Caki2 (cell line): ENCODE measurements around the gene C5orf63. TPM values are rescaled to one million over a fixed set of nuclear protein-coding genes. Genes with fewer than 3 reads are reported as not detected.
"Not testable (repeated sequence)": the region's sequence is repeated elsewhere in the genome, so short reads cannot be mapped to it uniquely, and the experiment has no call there.

Experiments
- DNase-seq: peaks from one replicate; pipeline ENCODE4 v3.0.0-alpha.2; 2015; ENCODE audit warnings: low read depth
- in situ Hi-C: cut with HindIII; loops from 2 replicates; pipeline ENCODE4 v1.10.0; 2016; ENCODE audit warnings: low sequenced_read_pairs, low pct_unique_long_range_greater_than_20kb, mixed read lengths
- total RNA-seq: library from RNA; depleted of rRNA; stranded (reverse); fragments of >200 nt; shearing (Covaris generic); gene quantifications from 2 replicates; pipeline ENCODE4 v1.2.3, GENCODE V29; 2014; ENCODE audit warnings: low replicate concordance

C5orf63 gene
- total RNA-seq, 1 experiment from 2014 or later: not detected

- in situ Hi-C loops: no loop called here
- no peak for DNase-seq
Measured at GRCh38 chr5:127079994-127080491, 6.7 kb upstream of the C5orf63 start.

DNA sequence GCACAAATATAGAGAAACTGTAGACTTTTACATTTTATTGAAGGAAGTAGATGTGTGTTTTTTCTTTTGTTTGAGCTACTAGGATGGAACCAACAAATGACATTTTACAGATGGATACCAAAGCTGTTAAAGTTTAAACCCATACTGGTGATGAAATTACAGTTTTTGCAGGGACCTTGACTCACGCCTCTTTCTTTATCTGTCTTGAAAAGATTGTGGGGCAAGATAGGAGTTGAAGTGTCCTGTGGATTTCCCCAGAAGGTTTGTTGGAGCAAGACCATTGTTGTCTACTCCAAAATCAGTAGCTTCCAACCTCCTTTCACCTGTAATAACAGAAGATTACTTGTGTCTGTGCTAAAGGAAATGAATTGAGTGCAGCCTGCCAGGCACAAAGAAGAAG, 4.1 kb upstream of the C5orf63 start:
- peak; percentile 93 for DNase-seq
- in situ Hi-C loops: no loop called here

DNA sequence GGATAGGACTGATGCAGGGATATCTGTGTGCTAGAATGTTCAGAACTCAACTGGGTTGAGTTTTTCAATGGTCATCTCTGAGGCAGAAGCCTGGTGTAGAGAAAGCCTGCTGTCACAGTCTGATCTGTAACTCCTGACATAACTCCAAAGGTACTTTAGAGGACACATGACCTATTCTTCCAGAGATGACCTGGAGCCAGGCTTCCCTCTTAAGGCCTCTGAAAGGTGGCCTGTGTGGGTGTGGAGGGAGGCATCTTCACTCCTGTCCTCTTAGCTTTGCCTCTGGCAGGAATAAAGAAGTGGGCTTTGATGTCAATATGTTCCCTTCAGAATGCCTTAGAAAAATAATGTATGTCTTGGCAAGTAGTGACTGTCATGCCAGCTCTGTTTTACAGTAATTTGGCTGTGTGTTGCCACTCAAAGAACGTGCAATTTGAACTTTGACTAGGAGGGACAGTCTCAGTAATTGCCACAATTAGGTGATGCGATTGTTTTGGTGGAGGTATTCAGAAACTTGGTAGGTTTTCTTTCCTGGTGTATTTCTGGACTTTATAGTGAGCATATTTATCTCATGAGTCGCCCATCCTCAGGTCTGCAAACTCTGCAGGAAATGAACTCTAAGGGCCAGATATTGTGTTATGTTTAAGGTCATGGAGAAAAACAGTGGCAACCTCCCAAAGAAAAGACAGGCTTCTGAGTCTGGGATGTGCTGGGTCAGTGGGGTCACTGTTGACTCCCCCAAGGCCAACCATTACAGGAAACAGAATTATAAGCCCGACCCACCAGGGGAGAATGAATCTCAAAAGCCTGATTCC, 3.2 kb upstream of the C5orf63 start:
- in situ Hi-C loops: no loop called here
- peak; percentile 91 for DNase-seq

DNA sequence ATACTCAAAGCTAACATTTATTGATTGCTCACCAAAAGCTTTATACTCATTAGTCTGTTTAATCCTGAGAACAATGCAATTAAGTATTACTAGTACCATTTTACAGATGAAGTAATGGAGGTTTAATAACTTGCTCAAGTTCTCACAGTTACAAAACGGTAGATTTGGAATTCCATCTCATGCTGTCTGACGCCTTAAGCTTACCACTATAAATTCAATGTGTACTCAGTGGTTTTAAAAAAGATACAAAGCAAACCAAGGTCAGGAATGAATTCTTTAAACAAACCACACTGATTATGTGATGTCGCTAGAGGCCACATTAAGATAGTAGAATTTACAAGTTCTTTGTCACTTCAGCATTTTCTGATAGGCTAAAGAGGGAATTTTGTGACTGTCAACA, 1.2 kb upstream of the C5orf63 start:
- DNase-seq: no peak
- in situ Hi-C loops: no loop called here

DNA sequence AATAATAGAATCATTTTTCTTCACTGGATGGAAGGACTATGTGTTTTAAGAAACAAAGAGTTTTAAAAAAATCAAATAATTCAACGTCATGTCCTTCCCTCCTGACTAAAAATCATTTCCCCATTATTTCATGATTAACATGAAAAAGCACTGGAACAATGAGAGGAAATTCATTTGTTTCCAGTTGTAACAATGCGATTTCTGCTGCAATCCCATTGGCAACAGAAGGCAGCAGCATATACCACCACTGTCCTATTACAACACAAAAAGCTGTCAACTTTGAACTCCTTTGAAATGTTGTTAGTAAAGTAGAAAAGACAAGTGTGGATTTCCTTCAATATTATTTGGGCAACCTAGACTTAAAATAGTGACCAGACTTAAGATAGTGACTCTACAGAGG, 3.1 kb downstream of the C5orf63 start:
- in situ Hi-C loops: no loop called here
- no peak for DNase-seq

DNA sequence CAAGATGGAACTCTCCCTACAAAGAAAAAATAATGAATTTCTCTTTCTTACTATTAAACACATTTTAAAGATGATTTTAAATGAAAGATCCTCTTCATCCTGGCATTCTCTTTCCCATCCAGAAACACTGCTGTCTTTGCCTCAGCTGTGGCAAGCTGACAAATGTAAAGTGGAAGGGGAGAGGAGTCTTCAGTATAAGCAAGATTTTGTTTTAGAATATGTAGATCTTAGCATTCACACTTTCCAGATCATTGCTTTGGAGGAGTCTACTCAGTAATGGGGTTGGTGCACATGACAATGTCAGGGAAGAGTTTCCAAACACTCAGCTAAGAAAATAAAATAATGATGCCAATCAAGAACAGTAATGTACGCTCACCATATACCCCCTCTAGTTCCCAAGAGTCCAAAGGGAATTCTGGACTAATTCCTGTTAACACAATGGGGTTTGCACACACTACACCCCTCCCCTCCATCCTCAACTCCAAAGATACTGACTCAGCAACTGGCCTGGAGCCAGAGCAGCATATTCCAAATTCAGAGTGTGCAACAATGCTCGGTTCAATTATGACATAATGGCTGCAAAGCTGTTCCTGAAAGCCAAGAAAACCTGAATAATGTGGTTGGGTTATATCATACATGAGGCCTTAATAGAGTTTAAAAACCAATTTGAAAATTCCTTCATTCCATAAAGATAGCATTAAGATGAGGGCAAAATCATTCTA, 4.6 kb downstream of the C5orf63 start:
- in situ Hi-C loops: no loop called here
- DNase-seq: peak; percentile 41

- in situ Hi-C loops: no loop called here
- DNase-seq: no peak
Measured at GRCh38 chr5:127066721-127067120, 6.6 kb downstream of the C5orf63 start.

DNA sequence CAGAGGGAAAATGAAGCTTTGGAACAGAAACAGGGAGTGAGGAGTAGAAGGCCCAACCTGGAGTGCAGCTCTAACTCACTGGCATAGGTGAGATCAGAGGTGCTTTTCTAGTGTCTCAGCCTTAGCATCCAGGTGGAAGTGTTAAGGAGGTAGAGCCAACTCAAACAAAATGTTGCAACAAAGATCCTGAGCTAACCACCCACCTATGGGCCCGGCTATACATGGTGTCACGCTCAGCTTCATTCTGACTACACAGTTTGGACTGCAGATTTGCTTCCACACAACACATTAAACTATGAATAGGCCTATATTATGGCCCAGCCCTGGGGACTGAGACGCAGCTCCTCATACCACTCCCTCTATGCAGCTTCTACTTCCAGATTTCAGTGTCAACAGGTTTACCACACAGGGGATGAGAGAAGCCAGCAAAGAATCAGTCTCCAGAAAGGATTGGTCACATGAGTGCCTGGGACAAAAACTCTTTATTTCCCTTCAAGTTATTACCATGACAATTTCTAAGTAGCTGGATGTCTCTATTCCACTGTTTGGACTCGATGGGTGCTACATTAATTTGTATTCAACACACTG, 9.0 kb downstream of the C5orf63 start:
- in situ Hi-C loops: no loop called here
- no peak for DNase-seq

DNA sequence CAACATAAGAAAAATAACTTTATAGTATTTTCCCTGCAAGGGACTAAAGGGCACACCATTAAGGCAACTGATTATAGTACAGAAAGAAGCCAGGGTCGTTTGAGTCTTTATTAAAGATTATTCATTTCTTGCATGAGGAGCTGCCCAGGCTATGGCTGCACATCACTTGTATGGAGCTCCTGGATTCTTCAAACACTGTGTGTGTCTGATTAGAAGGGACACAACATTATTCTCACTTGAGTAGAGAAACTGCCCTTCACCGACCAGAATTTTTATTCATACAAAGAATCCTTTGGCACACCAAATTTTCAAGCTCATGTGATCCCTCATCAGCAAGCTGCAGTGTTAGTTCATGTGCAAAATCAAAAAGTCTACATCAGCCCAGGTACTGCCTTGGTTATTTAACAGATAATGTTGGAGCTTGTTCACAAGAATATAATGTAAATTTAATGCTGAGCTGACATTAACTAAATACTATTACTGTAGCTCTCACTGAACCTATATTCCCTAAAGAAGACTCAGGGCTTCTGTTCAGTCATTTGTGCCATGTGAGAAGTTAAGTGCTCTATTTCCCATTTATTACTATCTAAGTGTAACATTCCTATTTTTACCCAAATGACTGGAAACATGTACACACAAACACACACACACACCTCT, 9.9 kb downstream of the C5orf63 start:
- no peak for DNase-seq
- in situ Hi-C loops: no loop called here

DNA sequence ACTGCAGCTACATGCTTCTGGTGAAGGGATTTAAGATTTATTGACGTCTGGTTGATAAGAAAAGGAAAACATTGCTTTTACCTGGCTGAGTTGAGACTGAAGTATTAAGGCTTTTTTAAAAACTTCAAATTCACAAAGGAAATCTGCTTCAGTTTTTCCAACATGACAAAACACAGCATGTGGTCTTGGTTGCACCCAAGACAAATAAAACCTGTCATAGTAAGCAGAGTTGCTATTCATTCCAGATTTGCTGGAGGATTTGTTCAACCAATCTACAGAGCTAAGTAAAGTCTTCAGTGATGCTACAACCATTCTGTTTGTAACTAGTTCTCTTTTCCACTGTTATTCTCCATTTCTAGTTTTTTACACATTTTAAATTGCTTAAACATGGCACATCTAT, 11.3 kb downstream of the C5orf63 start:
- DNase-seq: no peak
- in situ Hi-C loops: no loop called here

DNA sequence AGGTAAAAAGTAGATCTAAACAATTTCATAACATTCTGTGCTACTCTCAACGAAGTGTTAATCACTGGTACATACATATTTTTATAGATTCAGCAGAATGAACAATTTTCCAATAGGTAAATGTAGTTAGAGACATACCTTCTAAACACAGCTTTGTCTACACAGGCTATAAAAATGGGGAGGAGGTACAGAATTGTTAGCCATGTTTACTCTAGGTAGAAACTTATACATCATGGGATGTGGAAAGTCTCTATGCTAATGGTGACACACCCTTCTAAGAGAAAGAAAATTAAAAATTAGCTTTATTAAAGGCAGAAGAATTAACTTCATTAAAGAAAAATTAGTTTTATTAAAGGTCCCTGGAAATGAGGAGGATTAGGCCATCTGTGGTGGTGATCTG, 11.8 kb downstream of the C5orf63 start:
- in situ Hi-C loops: no loop called here
- no peak for DNase-seq

- DNase-seq: no peak
- in situ Hi-C loops: no loop called here
Measured at GRCh38 chr5:127060470-127060985, 12.8 kb downstream of the C5orf63 start.

DNA sequence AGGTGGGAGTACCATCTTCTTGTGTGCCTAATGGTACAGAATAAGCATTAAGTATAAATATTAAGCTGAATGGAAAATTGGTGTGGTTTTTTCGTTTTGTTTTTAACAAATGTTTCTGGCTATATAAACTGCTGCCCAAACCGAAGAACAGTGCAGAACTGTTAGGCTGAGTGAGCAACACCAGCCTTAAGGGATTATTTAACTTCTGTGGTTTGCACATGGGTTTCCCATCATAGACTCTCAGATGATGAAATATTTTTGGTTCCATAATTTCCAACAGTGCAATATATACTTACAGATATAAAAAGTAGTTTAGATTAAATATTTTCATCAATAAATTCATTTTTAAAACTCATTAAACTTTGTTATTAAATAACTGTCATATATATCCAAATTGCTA, 16.4 kb downstream of the C5orf63 start:
- in situ Hi-C loops: no loop called here
- DNase-seq: no peak

DNA sequence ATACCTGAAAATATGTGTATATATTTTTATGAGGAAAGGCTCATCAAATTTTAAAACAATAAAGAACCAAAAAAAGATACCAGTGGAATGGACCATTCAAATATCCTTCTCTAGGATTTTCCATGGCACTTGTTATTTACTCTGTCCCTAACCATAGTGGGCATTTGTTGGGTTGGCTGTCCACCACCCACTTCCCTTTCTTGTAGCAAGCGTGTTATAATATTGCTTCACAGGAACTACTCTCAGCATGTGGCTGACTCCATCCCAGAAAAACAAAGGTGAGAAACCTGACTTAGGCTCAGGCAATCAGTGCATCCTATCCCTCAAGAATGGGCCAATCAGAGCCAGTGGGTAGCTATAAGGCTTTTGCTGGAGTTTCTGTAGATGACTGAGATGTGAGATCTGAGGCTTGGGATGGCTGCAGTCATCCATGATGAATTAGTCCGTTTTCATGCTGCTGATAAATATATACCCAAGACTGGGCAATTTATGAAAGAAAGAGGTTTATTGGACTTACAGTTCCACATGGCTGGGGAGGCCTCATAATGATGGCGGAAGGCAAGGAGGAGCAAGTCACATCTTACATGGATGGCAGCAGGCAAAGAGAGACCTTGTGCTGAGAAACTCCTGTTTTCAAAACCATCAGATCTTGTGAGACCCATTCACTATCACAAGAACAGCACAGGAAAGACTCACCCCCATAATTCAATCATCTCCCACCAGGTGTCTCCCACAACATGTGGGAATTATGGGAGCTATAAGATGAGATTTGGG, 17.2 kb downstream of the C5orf63 start:
- in situ Hi-C loops: no loop called here
- DNase-seq: no peak

DNA sequence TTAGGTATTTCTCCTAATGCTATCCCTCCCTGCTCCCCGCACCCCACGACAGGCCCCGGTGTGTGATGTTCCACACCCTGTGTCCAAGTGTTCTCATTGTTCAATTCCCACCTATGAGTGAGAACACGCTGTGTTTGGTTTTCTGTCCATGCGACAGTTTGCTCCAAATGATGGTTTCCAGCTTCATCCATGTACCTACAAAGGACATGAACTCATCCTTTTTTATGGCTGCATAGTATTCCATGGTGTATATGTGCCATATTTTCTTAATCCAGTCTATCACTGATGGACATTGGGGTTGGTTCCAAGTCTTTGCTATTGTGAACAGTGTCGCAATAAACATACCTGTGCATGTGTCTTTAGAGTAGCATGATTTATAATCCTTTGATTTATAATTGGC, 19.8 kb downstream of the C5orf63 start:
- DNase-seq, in situ Hi-C loops: not testable (repeated sequence)

- DNase-seq: no peak
- in situ Hi-C loops: no loop called here
Measured at GRCh38 chr5:127053049-127053448, 20.3 kb downstream of the C5orf63 start.

GRCh38 chr5:127051591-127051990, 21.7 kb downstream of the C5orf63 start:
- in situ Hi-C loops: no loop called here
- DNase-seq: no peak
